Measurements from ENCODE around the gene PABPC4L. TPM values are rescaled to one million over a fixed set of nuclear protein-coding genes. Genes with fewer than 3 reads are reported as not detected.

PABPC4L gene
- total RNA-seq, 1 donor from 2014 or later: 4.5 TPM

DNA sequence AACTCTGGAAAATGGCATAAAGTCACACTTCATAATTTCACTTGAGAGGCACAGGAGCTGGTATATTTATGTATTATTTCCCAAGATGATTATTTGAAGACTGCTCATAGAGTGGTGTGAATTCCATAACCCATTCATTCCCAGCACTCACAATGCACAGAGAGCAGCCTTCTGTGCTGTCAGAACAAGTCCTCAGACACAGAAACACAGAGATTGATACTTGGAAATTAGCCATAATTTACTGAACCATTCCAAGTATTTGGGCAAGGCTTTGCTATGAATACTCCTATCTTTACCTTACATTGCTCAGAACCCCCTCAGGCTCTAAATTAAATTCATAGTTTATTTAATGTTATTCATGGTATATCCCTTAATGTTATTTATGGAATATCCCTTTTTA, 53.6 kb downstream of the PABPC4L start:
- H3K9me3 Mint-ChIP-seq (ENCODE audit: low read depth): no peaks in the 10 kb centered on the region
- no peaks in the 10 kb centered on the region for H3K36me3 Mint-ChIP-seq (ENCODE audit: insufficient read depth)
- DNase-seq (ENCODE audit: low spot score, unreplicated experiment): no peak
- no peak overlapping the region for H3K27ac Mint-ChIP-seq
- H3K4me1 Mint-ChIP-seq (ENCODE audit: low read depth): peaks cover 29% of the 10 kb centered on the region
- H3K27me3 Mint-ChIP-seq: peaks cover 7% of the 10 kb centered on the region
- TF ChIP-seq, protein P1, sequence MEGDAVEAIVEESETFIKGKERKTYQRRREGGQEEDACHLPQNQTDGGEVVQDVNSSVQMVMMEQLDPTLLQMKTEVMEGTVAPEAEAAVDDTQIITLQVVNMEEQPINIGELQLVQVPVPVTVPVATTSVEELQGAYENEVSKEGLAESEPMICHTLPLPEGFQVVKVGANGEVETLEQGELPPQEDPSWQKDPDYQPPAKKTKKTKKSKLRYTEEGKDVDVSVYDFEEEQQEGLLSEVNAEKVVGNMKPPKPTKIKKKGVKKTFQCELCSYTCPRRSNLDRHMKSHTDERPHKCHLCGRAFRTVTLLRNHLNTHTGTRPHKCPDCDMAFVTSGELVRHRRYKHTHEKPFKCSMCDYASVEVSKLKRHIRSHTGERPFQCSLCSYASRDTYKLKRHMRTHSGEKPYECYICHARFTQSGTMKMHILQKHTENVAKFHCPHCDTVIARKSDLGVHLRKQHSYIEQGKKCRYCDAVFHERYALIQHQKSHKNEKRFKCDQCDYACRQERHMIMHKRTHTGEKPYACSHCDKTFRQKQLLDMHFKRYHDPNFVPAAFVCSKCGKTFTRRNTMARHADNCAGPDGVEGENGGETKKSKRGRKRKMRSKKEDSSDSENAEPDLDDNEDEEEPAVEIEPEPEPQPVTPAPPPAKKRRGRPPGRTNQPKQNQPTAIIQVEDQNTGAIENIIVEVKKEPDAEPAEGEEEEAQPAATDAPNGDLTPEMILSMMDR (IDR thresholded peaks at IDR 0.05; ENCODE audit: unreplicated experiment): no peak
- H3K4me3 Mint-ChIP-seq (ENCODE audit: low read depth): no peak overlapping the region

Measured in progenitor cell of endocrine pancreas (in vitro differentiated cells).